ENCODE measurements around the gene RAMACL. TPM values are rescaled to one million over a fixed set of nuclear protein-coding genes. Genes with fewer than 3 reads are reported as not detected.
A peak's percentile ranks its signal among the peaks of the same experiment; 100 is the strongest.
"Not testable (repeated sequence)": the region's sequence is repeated elsewhere in the genome, so short reads cannot be mapped to it uniquely, and the experiment has no call there.

RAMACL gene
- total RNA-seq (0.28 TPM), polyA plus RNA-seq (0.30 TPM)
- long read RNA-seq, donor 1, transcript RAMACL-201 (1 exons, 1,991 nt): major isoform, 7 of 7 reads
- long read RNA-seq, donor 1, partial matches to known transcripts: 0 of 7 reads
- long read RNA-seq, donor 1, other reads (novel, unspliced or antisense): 0 of 7 reads
- long read RNA-seq, donor 2: 0 reads
- long read RNA-seq, donor 3, transcript RAMACL-201 (1 exons, 1,991 nt): major isoform, 60 of 60 reads
- long read RNA-seq, donor 3, partial matches to known transcripts: 0 of 60 reads
- long read RNA-seq, donor 3, other reads (novel, unspliced or antisense): 0 of 60 reads
- long read RNA-seq, donor 4, transcript RAMACL-201 (1 exons, 1,991 nt): major isoform, 20 of 20 reads
- long read RNA-seq, donor 4, partial matches to known transcripts: 0 of 20 reads
- long read RNA-seq, donor 4, other reads (novel, unspliced or antisense): 0 of 20 reads
- long read RNA-seq, donor 5, transcript RAMACL-201 (1 exons, 1,991 nt): major isoform, 71 of 71 reads
- long read RNA-seq, donor 5, partial matches to known transcripts: 0 of 71 reads
- long read RNA-seq, donor 5, other reads (novel, unspliced or antisense): 0 of 71 reads
- long read RNA-seq, donor 6, transcript RAMACL-201 (1 exons, 1,991 nt): major isoform, 21 of 21 reads
- long read RNA-seq, donor 6, partial matches to known transcripts: 0 of 21 reads
- long read RNA-seq, donor 6, other reads (novel, unspliced or antisense): 0 of 21 reads
- long read RNA-seq, donor 7, transcript RAMACL-201 (1 exons, 1,991 nt): major isoform, 41 of 41 reads
- long read RNA-seq, donor 7, partial matches to known transcripts: 0 of 41 reads
- long read RNA-seq, donor 7, other reads (novel, unspliced or antisense): 0 of 41 reads
- long read RNA-seq, donor 8, transcript RAMACL-201 (1 exons, 1,991 nt): major isoform, 17 of 17 reads
- long read RNA-seq, donor 8, partial matches to known transcripts: 0 of 17 reads
- long read RNA-seq, donor 8, other reads (novel, unspliced or antisense): 0 of 17 reads
- long read RNA-seq, donor 9, transcript RAMACL-201 (1 exons, 1,991 nt): major isoform, 33 of 33 reads
- long read RNA-seq, donor 9, partial matches to known transcripts: 0 of 33 reads
- long read RNA-seq, donor 9, other reads (novel, unspliced or antisense): 0 of 33 reads
- long read RNA-seq, donor 10, transcript RAMACL-201 (1 exons, 1,991 nt): major isoform, 24 of 24 reads
- long read RNA-seq, donor 10, partial matches to known transcripts: 0 of 24 reads
- long read RNA-seq, donor 10, other reads (novel, unspliced or antisense): 0 of 24 reads

DNA sequence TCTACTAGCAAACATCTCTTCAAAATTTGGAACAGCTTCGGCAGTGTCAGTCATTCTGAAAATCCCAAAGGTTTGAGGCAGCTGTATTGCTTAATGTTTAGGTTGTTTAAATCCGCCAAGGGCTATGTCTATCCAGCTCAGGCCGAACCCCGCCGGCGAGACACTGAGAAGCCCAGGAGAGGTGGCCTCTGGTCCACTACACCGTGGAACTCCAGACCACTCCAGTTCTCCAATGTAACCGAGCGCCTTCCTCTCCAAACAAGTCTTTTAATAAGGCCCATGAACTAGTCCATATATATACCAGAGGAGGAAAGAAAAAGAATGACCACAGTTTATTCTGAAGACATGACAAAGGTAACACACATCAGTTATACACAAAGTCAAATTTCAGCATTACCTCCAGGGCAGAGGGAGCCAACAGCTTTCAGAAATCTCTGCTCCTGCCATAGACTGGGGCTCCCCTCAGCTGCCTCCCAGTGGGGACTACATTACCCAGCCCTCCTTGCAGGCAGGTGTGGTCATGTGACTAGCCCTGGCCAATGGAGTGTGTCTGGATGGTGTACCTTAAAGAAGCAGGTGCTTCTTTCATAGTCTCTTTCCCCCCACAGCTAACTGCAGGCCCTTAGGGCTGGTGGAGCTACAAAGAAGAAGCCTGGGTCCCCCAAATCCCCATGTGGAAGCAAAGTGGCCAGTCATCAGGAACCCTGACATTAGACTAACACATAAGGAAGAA is at the start of gene RAMACL:
TSS of gene RAMACL (minus strand) at position 255 of the 733 bp plus-strand sequence. CDS start at position 54, 201 bp downstream.
- Histone ChIP-seq H3K27ac (ENCODE audit: low read depth in 1 of 2, low read length in 1 of 2) (no peak within 1 kb of the TSS), H3K4me3 (ENCODE audit: low read length in 2 of 2) (no peak within 1 kb of the TSS), H3K4me1 (ENCODE audit: control insufficient read depth in 2 of 2, insufficient read depth in 2 of 2, low read length in 2 of 2) (peaks cover 8 to 25% of the 10 kb centered on the region in 2 donors), H3K27me3 (ENCODE audit: control insufficient read depth in 2 of 2, insufficient read depth in 1 of 2, low read length in 1 of 2) (no peaks in the 10 kb centered on the region), H3K9me3 (ENCODE audit: control insufficient read depth in 2 of 2, insufficient read depth in 1 of 2, low read length in 1 of 2) (no peaks in the 10 kb centered on the region), H3K36me3 (ENCODE audit: control insufficient read depth in 2 of 2, insufficient read depth in 2 of 2, low read length in 1 of 2) (no peaks in the 10 kb centered on the region)
- WGBS: 98% methylated on average over 9 of the region's 9 CpGs
- peak; percentile 26 to 76 (median 46) for DNase-seq (ENCODE audit: low read depth in 6 of 9, low spot score in 9 of 9)

- no peak for DNase-seq (ENCODE audit: low read depth in 6 of 9, low spot score in 9 of 9)
- Histone ChIP-seq H3K27ac (ENCODE audit: low read depth in 1 of 2, low read length in 1 of 2) (no peak overlapping the region), H3K9me3 (ENCODE audit: control insufficient read depth in 2 of 2, insufficient read depth in 1 of 2, low read length in 1 of 2) (no peaks in the 10 kb centered on the region), H3K4me1 (ENCODE audit: control insufficient read depth in 2 of 2, insufficient read depth in 2 of 2, low read length in 2 of 2) (peaks cover 0 to 6% of the 10 kb centered on the region in 2 donors), H3K27me3 (ENCODE audit: control insufficient read depth in 2 of 2, insufficient read depth in 1 of 2, low read length in 1 of 2) (peaks cover under 1 to 49% of the 10 kb centered on the region in 2 donors), H3K36me3 (ENCODE audit: control insufficient read depth in 2 of 2, insufficient read depth in 2 of 2, low read length in 1 of 2) (no peaks in the 10 kb centered on the region), H3K4me3 (ENCODE audit: low read length in 2 of 2) (no peak overlapping the region)
- WGBS: 97% methylated on average over 20 of the region's 20 CpGs
These were observed 48.8 kb upstream of the RAMACL start for GRCh38 chr6:166635013-166635970.

GRCh38 chr6:166634581-166634980 is 48.1 kb upstream of the RAMACL start:
- H3K4me1 ChIP-seq (ENCODE audit: control insufficient read depth in 2 of 2, insufficient read depth in 2 of 2, low read length in 2 of 2); H3K4me3 ChIP-seq (ENCODE audit: low read length in 2 of 2); H3K27ac ChIP-seq (ENCODE audit: low read depth in 1 of 2, low read length in 1 of 2); DNase-seq (ENCODE audit: low read depth in 6 of 9, low spot score in 9 of 9); H3K9me3 ChIP-seq (ENCODE audit: control insufficient read depth in 2 of 2, insufficient read depth in 1 of 2, low read length in 1 of 2); H3K36me3 ChIP-seq (ENCODE audit: control insufficient read depth in 2 of 2, insufficient read depth in 2 of 2, low read length in 1 of 2): not testable (repeated sequence)
- WGBS: 96% methylated on average over 4 of the region's 4 CpGs
- peaks cover 4 to 49% of the 10 kb centered on the region in 2 donors for H3K27me3 ChIP-seq (ENCODE audit: control insufficient read depth in 2 of 2, insufficient read depth in 1 of 2, low read length in 1 of 2)

- no peak overlapping the region for H3K27ac ChIP-seq (ENCODE audit: low read depth in 1 of 2, low read length in 1 of 2)
- H3K9me3 ChIP-seq (ENCODE audit: control insufficient read depth in 2 of 2, insufficient read depth in 1 of 2, low read length in 1 of 2): no peaks in the 10 kb centered on the region
- H3K27me3 ChIP-seq (ENCODE audit: control insufficient read depth in 2 of 2, insufficient read depth in 1 of 2, low read length in 1 of 2): peaks cover 8 to 49% of the 10 kb centered on the region in 2 donors
- no peaks in the 10 kb centered on the region for H3K36me3 ChIP-seq (ENCODE audit: control insufficient read depth in 2 of 2, insufficient read depth in 2 of 2, low read length in 1 of 2)
- H3K4me1 ChIP-seq (ENCODE audit: control insufficient read depth in 2 of 2, insufficient read depth in 2 of 2, low read length in 2 of 2): peaks cover 2 to 7% of the 10 kb centered on the region in 2 donors
- 86% methylated on average over 26 of the region's 26 CpGs for WGBS
- no peak for DNase-seq (ENCODE audit: low read depth in 6 of 9, low spot score in 9 of 9)
- H3K4me3 ChIP-seq (ENCODE audit: low read length in 2 of 2): no peak overlapping the region
These were observed 47.5 kb upstream of the RAMACL start for GRCh38 chr6:166633732-166634535.

GRCh38 chr6:166632731-166633130 is 46.3 kb upstream of the RAMACL start:
- peaks cover 8 to 51% of the 10 kb centered on the region in 2 donors for H3K27me3 ChIP-seq (ENCODE audit: control insufficient read depth in 2 of 2, insufficient read depth in 1 of 2, low read length in 1 of 2)
- DNase-seq (ENCODE audit: low read depth in 6 of 9, low spot score in 9 of 9): no peak
- 98% methylated on average over 11 of the region's 11 CpGs for WGBS

DNA sequence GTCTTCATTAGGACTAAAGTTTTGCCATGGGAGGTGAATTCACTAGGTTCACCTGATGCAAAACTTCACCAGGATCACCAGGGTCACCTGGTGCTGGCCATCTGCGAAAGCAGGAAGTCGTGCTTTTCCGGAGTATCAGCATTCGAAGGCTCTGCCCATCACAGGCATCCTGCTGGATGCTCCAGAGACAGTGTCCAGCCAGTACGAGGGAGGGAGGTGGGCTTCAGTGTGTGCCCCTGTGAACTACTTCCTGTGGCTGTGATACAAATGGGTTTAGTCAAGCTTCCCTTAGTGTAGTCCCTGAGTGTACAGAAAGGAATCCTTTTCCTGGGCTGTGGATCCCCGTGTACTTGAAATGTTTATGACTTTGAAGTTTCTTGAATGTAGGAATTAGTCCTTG is 44.0 kb upstream of the RAMACL start:
- H3K9me3 ChIP-seq (ENCODE audit: control insufficient read depth in 2 of 2, insufficient read depth in 1 of 2, low read length in 1 of 2): peaks cover 0 to 3% of the 10 kb centered on the region in 2 donors
- WGBS: 84% methylated on average over 6 of the region's 6 CpGs
- DNase-seq (ENCODE audit: low read depth in 6 of 9, low spot score in 9 of 9): no peak
- peaks cover 12 to 20% of the 10 kb centered on the region in 2 donors for H3K4me1 ChIP-seq (ENCODE audit: control insufficient read depth in 2 of 2, insufficient read depth in 2 of 2, low read length in 2 of 2)
- H3K4me3 ChIP-seq (ENCODE audit: low read length in 2 of 2): no peak overlapping the region
- H3K36me3 ChIP-seq (ENCODE audit: control insufficient read depth in 2 of 2, insufficient read depth in 2 of 2, low read length in 1 of 2): no peaks in the 10 kb centered on the region
- H3K27ac ChIP-seq (ENCODE audit: low read depth in 1 of 2, low read length in 1 of 2): no peak overlapping the region
- peaks cover 20 to 58% of the 10 kb centered on the region in 2 donors for H3K27me3 ChIP-seq (ENCODE audit: control insufficient read depth in 2 of 2, insufficient read depth in 1 of 2, low read length in 1 of 2)

More at GRCh38 chr6:166632731-166633130, 46.3 kb upstream of the RAMACL start:
- H3K4me1 ChIP-seq (ENCODE audit: control insufficient read depth in 2 of 2, insufficient read depth in 2 of 2, low read length in 2 of 2): peaks cover 7 to 18% of the 10 kb centered on the region in 2 donors
- no peaks in the 10 kb centered on the region for H3K36me3 ChIP-seq (ENCODE audit: control insufficient read depth in 2 of 2, insufficient read depth in 2 of 2, low read length in 1 of 2)
- peaks cover 0 to 3% of the 10 kb centered on the region in 2 donors for H3K9me3 ChIP-seq (ENCODE audit: control insufficient read depth in 2 of 2, insufficient read depth in 1 of 2, low read length in 1 of 2)
- no peak overlapping the region for H3K27ac ChIP-seq (ENCODE audit: low read depth in 1 of 2, low read length in 1 of 2)
- H3K4me3 ChIP-seq (ENCODE audit: low read length in 2 of 2): no peak overlapping the region

- WGBS: 92% methylated on average over 5 of the region's 5 CpGs
- Histone ChIP-seq H3K27me3 (ENCODE audit: control insufficient read depth in 2 of 2, insufficient read depth in 1 of 2, low read length in 1 of 2) (peaks cover 20 to 64% of the 10 kb centered on the region in 2 donors), H3K27ac (ENCODE audit: low read depth in 1 of 2, low read length in 1 of 2) (no peak overlapping the region)
These were observed 43.1 kb upstream of the RAMACL start for GRCh38 chr6:166629628-166630027.

More at GRCh38 chr6:166629628-166630027, 43.1 kb upstream of the RAMACL start:
- DNase-seq (ENCODE audit: low read depth in 6 of 9, low spot score in 9 of 9): no peak
- H3K4me1 ChIP-seq (ENCODE audit: control insufficient read depth in 2 of 2, insufficient read depth in 2 of 2, low read length in 2 of 2): peaks cover 12 to 20% of the 10 kb centered on the region in 2 donors
- H3K4me3 ChIP-seq (ENCODE audit: low read length in 2 of 2): no peak overlapping the region
- peaks cover 0 to 3% of the 10 kb centered on the region in 2 donors for H3K9me3 ChIP-seq (ENCODE audit: control insufficient read depth in 2 of 2, insufficient read depth in 1 of 2, low read length in 1 of 2)
- no peaks in the 10 kb centered on the region for H3K36me3 ChIP-seq (ENCODE audit: control insufficient read depth in 2 of 2, insufficient read depth in 2 of 2, low read length in 1 of 2)

Measured in thymus (tissue), 14 donors.